ENCODE measurements around the gene SLC29A3. TPM values are rescaled to one million over a fixed set of nuclear protein-coding genes. Genes with fewer than 3 reads are reported as not detected.

Gene SLC29A3
- total and polyA plus RNA-seq, 2 of the 8 experiments (the other 6 are each of a cell fraction or from before 2014, with no cell fraction given), result 14.0 to 24.6 TPM

GRCh38 chr10:71369602-71370001 lies 50.5 kb downstream of the SLC29A3 start:
- no peak overlapping the region for H3K23ac ChIP-seq (ENCODE audit: insufficient read length)
- ChIA-PET POLR2A (ENCODE audit: partially characterized antibody) (no interaction called here), CTCF (ENCODE audit: partially characterized antibody) (interaction anchor here (0.7 to 28.0 kb wide), 11 partner anchors 8 to 466 kb away, joined by 3 to 401 read pairs (median 3); partner anchors contain the start of gene SLC29A3)
- no peak overlapping the region for H3K14ac ChIP-seq (ENCODE audit: insufficient read length)
- no peak overlapping the region for H2BK5ac ChIP-seq (ENCODE audit: low read depth, low read length)
- no peak overlapping the region for H2BK120ac ChIP-seq (replicated peaks; ENCODE audit: low read depth, low read length)
- no peak overlapping the region for H2AFZ ChIP-seq (ENCODE audit: low read length)
- no peak overlapping the region for H3K4me2 ChIP-seq (ENCODE audit: insufficient read depth in 1 of 2, low read depth in 2 of 2, low read length in 2 of 2)
- FAIRE-seq (no peak), DNase-seq (ENCODE audit: low read depth in 1 of 2, low spot score in 2 of 2) (no peak)
- H3K23me2 ChIP-seq (ENCODE audit: low read depth, low read length), result no peaks in the 10 kb centered on the region
- no peak overlapping the region for H3K4ac ChIP-seq (replicated peaks; ENCODE audit: insufficient read length, low read depth, low read length)
- H4K91ac ChIP-seq (replicated peaks; ENCODE audit: insufficient read length, low read length), result no peak overlapping the region
- H3K27me3 ChIP-seq (replicated peaks in 1 of 4; ENCODE audit: control insufficient read depth in 3 of 4, extremely low read depth in 1 of 4, insufficient read depth in 3 of 4, low read length in 3 of 4), result no peaks in the 10 kb centered on the region; a peak in 2 of 7 replicates
- no peak overlapping the region for H3K4me3 ChIP-seq (ENCODE audit: extremely low read depth in 1 of 4, insufficient read depth in 2 of 4, low read depth in 3 of 4, low read length in 4 of 4)
- H3K9me3 ChIP-seq (ENCODE audit: insufficient read depth in 2 of 2, low read depth in 1 of 2, low read length in 1 of 2), result no peaks in the 10 kb centered on the region
- H2BK15ac ChIP-seq (ENCODE audit: low read length), result no peak overlapping the region
- 0 out of 2 replicates have a peak overlapping the region, but pooled peaks have one; percentile 34 for H2AK5ac ChIP-seq (ENCODE audit: low read depth, low read length)
- H3K36me3 ChIP-seq (ENCODE audit: control insufficient read depth in 2 of 4, insufficient read depth in 4 of 4, low read length in 3 of 4), result no peaks in the 10 kb centered on the region
- no peak overlapping the region for H3K27ac ChIP-seq (ENCODE audit: low read depth, low read length)
- no peak overlapping the region for H3K9ac ChIP-seq (replicated peaks in 1 of 4; ENCODE audit: extremely low read depth in 1 of 4, low read depth in 3 of 4, low read length in 3 of 4)
- H3K18ac ChIP-seq (ENCODE audit: extremely low read depth, low read length), result no peak overlapping the region
- H4K8ac ChIP-seq (ENCODE audit: extremely low read depth, insufficient read depth, low read length), result no peak overlapping the region
- no peak overlapping the region for H4K5ac ChIP-seq (ENCODE audit: insufficient read length, low read depth, low read length)
- no peaks in the 10 kb centered on the region for H3K79me1 ChIP-seq (ENCODE audit: low read depth, low read length)
- TF ChIP-seq USF2 (IDR thresholded peaks at IDR 0.05; ENCODE audit: low read length), result no peak
- TF ChIP-seq CBX5 (IDR thresholded peaks at IDR 0.05; ENCODE audit: low read depth, low read length), result no peak
- no peak for TF ChIP-seq RBBP5 (IDR thresholded peaks at IDR 0.05; ENCODE audit: borderline replicate concordance, low read depth, low read length)
- no peak for TF ChIP-seq TBP (IDR thresholded peaks at IDR 0.05; ENCODE audit: low read depth, low read length)
- TF ChIP-seq GABPA (IDR thresholded peaks at IDR 0.05; ENCODE audit: borderline replicate concordance, insufficient read depth, low read length), result no peak
- no peak for TF ChIP-seq SUZ12 (IDR thresholded peaks at IDR 0.05; ENCODE audit: low read length)
- no peak for TF ChIP-seq BCL11A (IDR thresholded peaks at IDR 0.05; ENCODE audit: low read depth in 2 of 2, low read length in 2 of 2)
- TF ChIP-seq TAF1 (IDR thresholded peaks at IDR 0.05; ENCODE audit: low read depth, low read length), result no peak
- no peak for TF ChIP-seq CHD2 (IDR thresholded peaks at IDR 0.05; ENCODE audit: low read length)
- no peak for TF ChIP-seq CTBP2 (IDR thresholded peaks at IDR 0.05; ENCODE audit: borderline replicate concordance, insufficient read depth, insufficient read length, low read length)
- no peak for TF ChIP-seq GTF2F1 (IDR thresholded peaks at IDR 0.05; ENCODE audit: borderline replicate concordance, low read depth, low read length)
- no peaks in the 10 kb centered on the region for H3K79me2 ChIP-seq (ENCODE audit: control insufficient read depth in 1 of 2, insufficient read depth in 2 of 2, low read length in 2 of 2)
- H2BK12ac ChIP-seq (ENCODE audit: low read depth, low read length), result 0 out of 2 replicates have a peak overlapping the region, but pooled peaks have one; percentile 14
- H2BK20ac ChIP-seq (ENCODE audit: low read length), result no peak overlapping the region
- no peaks in the 10 kb centered on the region for H4K20me1 ChIP-seq (replicated peaks in 1 of 2; ENCODE audit: control insufficient read depth in 1 of 2, insufficient read depth in 2 of 2, low read length in 2 of 2)
- no peak overlapping the region for H3K56ac ChIP-seq (replicated peaks; ENCODE audit: insufficient read length, low read depth, low read length)
- 78% methylated on average over 1 of the region's 1 CpG; no CpG with 5 or more reads in 1 of the 2 experiments for WGBS, 2 experiments (ENCODE audit: extremely low coverage in 1 of 2, insufficient coverage in 1 of 2, insufficient read length in 1 of 2, insufficient replicate concordance in 2 of 2, low coverage in 1 of 2, low lambda C conversion rate in 2 of 2, missing lambda C conversion rate in 1 of 2)
- no peaks in the 10 kb centered on the region; a peak in 1 of 7 replicates for H3K4me1 ChIP-seq (replicated peaks in 1 of 4; ENCODE audit: control insufficient read depth in 3 of 4, insufficient read depth in 4 of 4, low read length in 3 of 4)

All from H1 (cell line).